SJSA1 (cell line): ENCODE results near the gene TNS1. TPM values are rescaled to one million over a fixed set of nuclear protein-coding genes. Genes with fewer than 3 reads are reported as not detected.

Experiments
- DNase-seq, 2 experiments: peaks; one replicate each; pipeline ENCODE4 v3.0.0-alpha.2; 2015 to 2020; ENCODE audit warnings: low spot score in 2 of 2, low read depth in 1 of 2
- H3K27ac ChIP-seq: fragments of 250-450 bp; sonication (Bioruptor Pico); 2 replicates; pipeline ENCODE4 v1.5.1; 2020; ENCODE audit warnings: mild to moderate bottlenecking, moderate library complexity
- H3K27me3 ChIP-seq: fragments of 250-450 bp; sonication (Bioruptor Pico); replicated peaks from 2 replicates; pipeline ENCODE4 v1.5.1; 2020; ENCODE audit warnings: mild to moderate bottlenecking, moderate library complexity
- H3K36me3 ChIP-seq: fragments of 250-450 bp; sonication (Bioruptor Pico); 2 replicates; pipeline ENCODE4 v1.5.1; 2020; ENCODE audit warnings: mild to moderate bottlenecking
- H3K4me1 ChIP-seq: fragments of 250-450 bp; sonication (Bioruptor Pico); replicated peaks from 2 replicates; pipeline ENCODE4 v1.6.1; 2021; ENCODE audit warnings: mild to moderate bottlenecking
- H3K4me3 ChIP-seq: fragments of 250-450 bp; sonication (Bioruptor Pico); 2 replicates; pipeline ENCODE4 v1.5.1; 2020; ENCODE audit warnings: mild to moderate bottlenecking
- H3K9me3 ChIP-seq: fragments of 250-450 bp; sonication (Bioruptor Pico); replicated peaks from 2 replicates; pipeline ENCODE4 v1.5.1; 2020; ENCODE audit warnings: mild to moderate bottlenecking
- total RNA-seq: library from RNA; depleted of rRNA; stranded (reverse); fragments of >200 nt; shearing (Covaris generic); gene quantifications from 2 replicates; pipeline ENCODE4 v1.2.3, GENCODE V29; 2014

Gene TNS1
- total RNA-seq, 1 experiment from 2014 or later = 9.8 TPM

- Histone ChIP-seq H3K4me3 (no peak overlapping the region), H3K27me3 (no peaks in the 10 kb centered on the region), H3K36me3 (no peaks in the 10 kb centered on the region), H3K4me1 (no peaks in the 10 kb centered on the region), H3K27ac (no peak overlapping the region), H3K9me3 (no peaks in the 10 kb centered on the region; the same call in 1 of the 2 replicates)
- no peak for DNase-seq
Observed at GRCh38 chr2:217954051-217954450, 48.7 kb downstream of the TNS1 start.

GRCh38 chr2:217953531-217953932 is 49.3 kb downstream of the TNS1 start:
- H3K4me1 ChIP-seq = no peaks in the 10 kb centered on the region
- no peak overlapping the region for H3K27ac ChIP-seq
- H3K36me3 ChIP-seq = no peaks in the 10 kb centered on the region

GRCh38 chr2:217953011-217953481 is 49.7 kb downstream of the TNS1 start:
- no peak overlapping the region for H3K27ac ChIP-seq
- no peak overlapping the region for H3K4me3 ChIP-seq
- DNase-seq = no peak
- H3K9me3 ChIP-seq = no peaks in the 10 kb centered on the region; the same call in 1 of the 2 replicates
- H3K4me1 ChIP-seq = no peaks in the 10 kb centered on the region
- no peaks in the 10 kb centered on the region for H3K36me3 ChIP-seq
- no peaks in the 10 kb centered on the region for H3K27me3 ChIP-seq

More at GRCh38 chr2:217953531-217953932, 49.3 kb downstream of the TNS1 start:
- Histone ChIP-seq H3K4me3 (no peak overlapping the region), H3K27me3 (no peaks in the 10 kb centered on the region), H3K9me3 (no peaks in the 10 kb centered on the region; the same call in 1 of the 2 replicates)
- DNase-seq = no peak

GRCh38 chr2:217952409-217952808 is 50.4 kb downstream of the TNS1 start:
- Histone ChIP-seq H3K36me3 (no peaks in the 10 kb centered on the region), H3K4me1 (no peaks in the 10 kb centered on the region), H3K4me3 (no peak overlapping the region), H3K27ac (no peak overlapping the region), H3K9me3 (no peaks in the 10 kb centered on the region; the same call in 1 of the 2 replicates), H3K27me3 (no peaks in the 10 kb centered on the region)
- no peak for DNase-seq

- Histone ChIP-seq H3K4me3 (no peak overlapping the region), H3K27me3 (no peaks in the 10 kb centered on the region), H3K27ac (no peak overlapping the region), H3K4me1 (no peaks in the 10 kb centered on the region), H3K36me3 (no peaks in the 10 kb centered on the region), H3K9me3 (no peaks in the 10 kb centered on the region; the same call in 1 of the 2 replicates)
- no peak for DNase-seq
Observed at GRCh38 chr2:217951521-217952247, 51.1 kb downstream of the TNS1 start.

- H3K9me3 ChIP-seq = no peaks in the 10 kb centered on the region; the same call in 1 of the 2 replicates
- H3K36me3 ChIP-seq = no peaks in the 10 kb centered on the region
- no peak overlapping the region for H3K27ac ChIP-seq
- H3K4me1 ChIP-seq = no peaks in the 10 kb centered on the region
- no peaks in the 10 kb centered on the region for H3K27me3 ChIP-seq
- H3K4me3 ChIP-seq = no peak overlapping the region
- DNase-seq = no peak
Observed at GRCh38 chr2:217951091-217951490, 51.7 kb downstream of the TNS1 start.

- H3K4me1 ChIP-seq = no peaks in the 10 kb centered on the region
- H3K27me3 ChIP-seq = no peaks in the 10 kb centered on the region
- H3K27ac ChIP-seq = no peak overlapping the region
- no peak overlapping the region for H3K4me3 ChIP-seq
- no peaks in the 10 kb centered on the region for H3K36me3 ChIP-seq
- H3K9me3 ChIP-seq = no peaks in the 10 kb centered on the region; the same call in 1 of the 2 replicates
- DNase-seq = no peak
Observed at GRCh38 chr2:217950401-217950871, 52.4 kb downstream of the TNS1 start.

- no peaks in the 10 kb centered on the region for H3K27me3 ChIP-seq
- H3K27ac ChIP-seq = no peak overlapping the region
- no peak overlapping the region for H3K4me3 ChIP-seq
- no peaks in the 10 kb centered on the region for H3K9me3 ChIP-seq
- DNase-seq = no peak
- no peaks in the 10 kb centered on the region for H3K36me3 ChIP-seq
- H3K4me1 ChIP-seq = no peaks in the 10 kb centered on the region
Observed at GRCh38 chr2:217949447-217949846, 53.3 kb downstream of the TNS1 start.

- Histone ChIP-seq H3K27me3 (no peaks in the 10 kb centered on the region), H3K9me3 (no peaks in the 10 kb centered on the region), H3K4me3 (no peak overlapping the region), H3K36me3 (no peaks in the 10 kb centered on the region), H3K4me1 (peaks cover 3% of the 10 kb centered on the region), H3K27ac (no peak overlapping the region)
- DNase-seq = no peak
Observed at GRCh38 chr2:217948897-217949296, 53.9 kb downstream of the TNS1 start.

- Histone ChIP-seq H3K36me3 (no peaks in the 10 kb centered on the region), H3K27me3 (no peaks in the 10 kb centered on the region), H3K4me3 (no peak overlapping the region), H3K4me1 (peaks cover 8% of the 10 kb centered on the region), H3K27ac (no peak overlapping the region), H3K9me3 (no peaks in the 10 kb centered on the region)
- DNase-seq = no peak
Observed at GRCh38 chr2:217948351-217948791, 54.4 kb downstream of the TNS1 start.

GRCh38 chr2:217947383-217948350 is 55.1 kb downstream of the TNS1 start:
- Histone ChIP-seq H3K4me1 (peaks cover 14% of the 10 kb centered on the region), H3K4me3 (no peak overlapping the region), H3K27ac (no peak overlapping the region), H3K27me3 (no peaks in the 10 kb centered on the region), H3K9me3 (no peaks in the 10 kb centered on the region), H3K36me3 (no peaks in the 10 kb centered on the region)
- DNase-seq = no peak

GRCh38 chr2:217946051-217946450 is 56.7 kb downstream of the TNS1 start:
- Histone ChIP-seq H3K27ac (no peak overlapping the region), H3K4me3 (no peak overlapping the region), H3K4me1 (peaks cover 14% of the 10 kb centered on the region), H3K9me3 (no peaks in the 10 kb centered on the region), H3K36me3 (no peaks in the 10 kb centered on the region), H3K27me3 (no peaks in the 10 kb centered on the region)
- DNase-seq = no peak

GRCh38 chr2:217945530-217945929 is 57.3 kb downstream of the TNS1 start:
- Histone ChIP-seq H3K4me3 (no peak overlapping the region), H3K36me3 (no peaks in the 10 kb centered on the region), H3K9me3 (no peaks in the 10 kb centered on the region), H3K27me3 (no peaks in the 10 kb centered on the region), H3K27ac (no peak overlapping the region), H3K4me1 (peaks cover 14% of the 10 kb centered on the region)
- no peak for DNase-seq
